Ishikawa (cell line): ENCODE results near the gene KCNQ1.

Source experiments
- CEBPB ChIP-seq: IDR thresholded peaks from 2 replicates; pipeline ENCODE4 v1.6.1; 2012
- CREB1 ChIP-seq: IDR thresholded peaks from 2 replicates; pipeline ENCODE4 v1.6.1; 2012; ENCODE audit warnings: low read depth
- EGR1 ChIP-seq: IDR thresholded peaks from 2 replicates; pipeline ENCODE4 v1.6.1; 2012
- EP300 ChIP-seq: IDR thresholded peaks from 2 replicates; pipeline ENCODE4 v1.6.1; 2012; ENCODE audit warnings: borderline replicate concordance
- FOXM1 ChIP-seq: IDR thresholded peaks from 2 replicates; pipeline ENCODE4 v1.6.1; 2012; ENCODE audit warnings: low read depth, borderline replicate concordance
- NFIC ChIP-seq: IDR thresholded peaks from 2 replicates; pipeline ENCODE4 v1.6.1; 2012
- RAD21 ChIP-seq: IDR thresholded peaks from 2 replicates; pipeline ENCODE4 v1.6.1; 2012; ENCODE audit warnings: low read depth
- REST ChIP-seq: IDR thresholded peaks from 2 replicates; pipeline ENCODE4 v1.6.1; 2012; ENCODE audit warnings: low read depth, mild to moderate bottlenecking
- TAF1 ChIP-seq: IDR thresholded peaks from 2 replicates; pipeline ENCODE4 v1.6.1; 2012; ENCODE audit warnings: low read depth, mild to moderate bottlenecking
- TCF12 ChIP-seq: IDR thresholded peaks from 2 replicates; pipeline ENCODE4 v1.6.1; 2012; ENCODE audit warnings: low read depth
- TEAD4 ChIP-seq: IDR thresholded peaks from 2 replicates; pipeline ENCODE4 v1.6.1; 2012
- YY1 ChIP-seq: IDR thresholded peaks from 2 replicates; pipeline ENCODE4 v1.6.1; 2012; ENCODE audit warnings: low read depth
- ZBTB7A ChIP-seq: IDR thresholded peaks from 2 replicates; pipeline ENCODE4 v1.6.1; 2012; ENCODE audit warnings: low read depth
- TF ChIP-seq, protein P1 (sequence below): IDR thresholded peaks from 2 replicates; pipeline ENCODE4 v1.6.1; 2012
- TF ChIP-seq, protein P2 (sequence below): IDR thresholded peaks from 2 replicates; pipeline ENCODE4 v1.6.1; 2012

KCNQ1 gene

GRCh38 chr11:2684581-2684980 lies 239.8 kb downstream of the KCNQ1 start:
- no peak for TF ChIP-seq ZBTB7A
- no peak for TF ChIP-seq RAD21
- no peak for TF ChIP-seq TCF12
- TF ChIP-seq, protein P1, sequence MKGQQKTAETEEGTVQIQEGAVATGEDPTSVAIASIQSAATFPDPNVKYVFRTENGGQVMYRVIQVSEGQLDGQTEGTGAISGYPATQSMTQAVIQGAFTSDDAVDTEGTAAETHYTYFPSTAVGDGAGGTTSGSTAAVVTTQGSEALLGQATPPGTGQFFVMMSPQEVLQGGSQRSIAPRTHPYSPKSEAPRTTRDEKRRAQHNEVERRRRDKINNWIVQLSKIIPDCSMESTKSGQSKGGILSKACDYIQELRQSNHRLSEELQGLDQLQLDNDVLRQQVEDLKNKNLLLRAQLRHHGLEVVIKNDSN = no peak
- no peak for TF ChIP-seq TEAD4
- TF ChIP-seq FOXM1 = no peak
- TF ChIP-seq EGR1 = no peak

DNA sequence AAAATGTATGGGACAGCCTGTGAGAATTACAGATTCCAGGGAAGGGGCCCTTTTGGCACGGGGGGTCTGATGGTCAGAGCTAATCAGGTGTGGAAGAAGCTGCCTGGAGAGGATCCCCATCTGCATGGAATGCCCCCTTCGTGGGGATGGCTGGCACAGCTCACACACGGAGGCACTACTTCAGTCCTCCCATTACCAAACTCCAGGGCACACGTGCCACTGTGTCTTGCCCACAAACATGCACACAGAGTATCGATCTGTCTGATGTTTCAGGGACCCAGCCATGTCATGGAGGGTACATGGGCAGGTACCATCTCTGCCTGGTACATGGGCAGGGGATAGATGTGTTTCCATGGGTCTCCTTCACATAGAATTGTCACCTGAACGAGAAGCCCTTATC lies 240.2 kb downstream of the KCNQ1 start:
- TF ChIP-seq TAF1 = no peak
- no peak for TF ChIP-seq FOXM1

- TF ChIP-seq, protein P1 = no peak
- no peak for TF ChIP-seq YY1
- no peak for TF ChIP-seq FOXM1
- no peak for TF ChIP-seq TCF12
- no peak for TF ChIP-seq TEAD4
Observed at GRCh38 chr11:2685566-2686359, 241.0 kb downstream of the KCNQ1 start.

- TF ChIP-seq REST (no peak), TCF12 (no peak), NFIC (no peak), EGR1 (no peak), ZBTB7A (no peak), CEBPB (no peak), CREB1 (no peak), TEAD4 (no peak), EP300 (no peak), TAF1 (no peak), RAD21 (no peak), YY1 (no peak), FOXM1 (no peak)
- TF ChIP-seq, protein P1 = no peak
- TF ChIP-seq, protein P2, sequence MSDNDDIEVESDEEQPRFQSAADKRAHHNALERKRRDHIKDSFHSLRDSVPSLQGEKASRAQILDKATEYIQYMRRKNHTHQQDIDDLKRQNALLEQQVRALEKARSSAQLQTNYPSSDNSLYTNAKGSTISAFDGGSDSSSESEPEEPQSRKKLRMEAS = no peak
Observed at GRCh38 chr11:2686360-2687222, 241.8 kb downstream of the KCNQ1 start.

- TF ChIP-seq ZBTB7A (no peak), RAD21 (no peak), TEAD4 (no peak), YY1 (no peak), EGR1 (no peak), TAF1 (no peak), TCF12 (no peak), NFIC (no peak)
- TF ChIP-seq, protein P1 = no peak
Observed at GRCh38 chr11:2687223-2687530, 242.4 kb downstream of the KCNQ1 start.

- no peak for TF ChIP-seq NFIC
- TF ChIP-seq CEBPB = no peak
- no peak for TF ChIP-seq CREB1
- no peak for TF ChIP-seq YY1
Observed at GRCh38 chr11:2687782-2688191, 243.0 kb downstream of the KCNQ1 start.

- TF ChIP-seq EP300 (no peak), ZBTB7A (no peak), CEBPB (no peak), REST (no peak), TCF12 (no peak), FOXM1 (no peak), TAF1 (no peak), RAD21 (no peak), TEAD4 (no peak), NFIC (no peak), CREB1 (no peak)
- TF ChIP-seq, protein P2 = no peak
Observed at GRCh38 chr11:2688381-2689231, 243.8 kb downstream of the KCNQ1 start.
